Fibroblast of villous mesenchyme (primary cell): ENCODE results near the gene SUPV3L1. TPM values are rescaled to one million over a fixed set of nuclear protein-coding genes. Genes with fewer than 3 reads are reported as not detected.
"Not testable (repeated sequence)": the region's sequence is repeated elsewhere in the genome, so short reads cannot be mapped to it uniquely, and the experiment has no call there.

Experiments
- DNase-seq: peaks from one replicate; pipeline ENCODE4 v3.0.0-alpha.2; 2010; ENCODE audit warnings: low read depth
- H3K4me3 ChIP-seq: 2 replicates; pipeline ENCODE4 v1.5.1; 2011; ENCODE audit warnings: low read depth, mild to moderate bottlenecking, low read length
- total RNA-seq: library from RNA; depleted of rRNA; stranded (reverse); fragments of >200 nt; gene quantifications from 2 replicates; pipeline ENCODE4 v1.2.3, GENCODE V29; 2012
- TF ChIP-seq, protein P1 (sequence below): IDR thresholded peaks from 2 replicates; pipeline ENCODE4 v1.5.1; 2012; ENCODE audit warnings: low read depth, mild to moderate bottlenecking, low read length; ENCODE audit not compliant: insufficient read depth

The SUPV3L1 gene
- 22.5 and 28.5 TPM in 2 replicates for total RNA-seq

DNA sequence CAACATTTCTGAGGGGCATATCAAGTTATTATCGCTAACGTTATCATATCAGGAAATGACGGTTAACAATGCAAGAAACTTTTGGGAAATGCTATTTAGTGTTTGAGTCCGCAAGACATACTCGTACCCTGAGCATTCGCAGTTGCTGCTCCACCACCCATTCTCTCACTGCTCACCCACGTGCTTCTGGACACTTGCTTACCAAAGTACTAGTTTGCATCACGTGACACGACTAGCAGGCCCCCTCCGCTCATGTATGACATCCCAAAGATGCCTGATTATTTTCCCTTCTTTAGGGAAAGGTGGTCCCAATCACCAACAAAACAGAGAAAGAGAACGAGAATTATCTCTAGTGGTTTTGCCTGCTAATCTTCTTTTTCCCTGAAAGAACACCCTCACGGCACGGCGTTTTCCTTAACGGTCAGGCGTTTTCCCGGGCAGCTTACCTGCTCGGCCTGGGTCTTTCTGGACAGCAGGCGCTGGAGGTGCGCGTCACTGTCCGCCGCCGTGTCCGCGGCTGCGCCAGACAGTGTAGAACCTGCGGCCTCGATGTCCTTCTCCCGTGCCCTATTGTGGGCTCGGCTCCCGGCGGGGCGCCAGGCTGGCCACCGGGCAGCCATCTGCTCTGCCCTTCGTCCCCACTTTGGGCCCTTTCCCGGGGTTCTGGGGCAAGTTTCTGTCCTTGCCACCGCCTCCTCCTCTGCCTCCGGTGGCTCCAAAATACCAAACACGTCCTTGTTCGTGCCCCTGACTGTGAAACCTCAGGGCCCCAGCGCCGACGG, at the start of gene SUPV3L1:
Gene SUPV3L1, plus strand, starts transcription at position 492 of the 782 bp plus-strand sequence. Its CDS starts 58 bp downstream, at position 550.
- DNase-seq, result peak; percentile 98
- TF ChIP-seq, protein P1, sequence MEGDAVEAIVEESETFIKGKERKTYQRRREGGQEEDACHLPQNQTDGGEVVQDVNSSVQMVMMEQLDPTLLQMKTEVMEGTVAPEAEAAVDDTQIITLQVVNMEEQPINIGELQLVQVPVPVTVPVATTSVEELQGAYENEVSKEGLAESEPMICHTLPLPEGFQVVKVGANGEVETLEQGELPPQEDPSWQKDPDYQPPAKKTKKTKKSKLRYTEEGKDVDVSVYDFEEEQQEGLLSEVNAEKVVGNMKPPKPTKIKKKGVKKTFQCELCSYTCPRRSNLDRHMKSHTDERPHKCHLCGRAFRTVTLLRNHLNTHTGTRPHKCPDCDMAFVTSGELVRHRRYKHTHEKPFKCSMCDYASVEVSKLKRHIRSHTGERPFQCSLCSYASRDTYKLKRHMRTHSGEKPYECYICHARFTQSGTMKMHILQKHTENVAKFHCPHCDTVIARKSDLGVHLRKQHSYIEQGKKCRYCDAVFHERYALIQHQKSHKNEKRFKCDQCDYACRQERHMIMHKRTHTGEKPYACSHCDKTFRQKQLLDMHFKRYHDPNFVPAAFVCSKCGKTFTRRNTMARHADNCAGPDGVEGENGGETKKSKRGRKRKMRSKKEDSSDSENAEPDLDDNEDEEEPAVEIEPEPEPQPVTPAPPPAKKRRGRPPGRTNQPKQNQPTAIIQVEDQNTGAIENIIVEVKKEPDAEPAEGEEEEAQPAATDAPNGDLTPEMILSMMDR, result no peak

GRCh38 chr10:69130251-69130650, 49.8 kb upstream of the SUPV3L1 start:
- TF ChIP-seq, protein P1, result no peak
- no peak overlapping the region for H3K4me3 ChIP-seq
- DNase-seq, result no peak

More for the DNA sequence above, at the start of gene SUPV3L1:
- peak within 1 kb of the TSS; percentile 94 for H3K4me3 ChIP-seq

- TF ChIP-seq, protein P1, result no peak
- DNase-seq, result no peak
- H3K4me3 ChIP-seq, result no peak overlapping the region
These were observed 40.1 kb upstream of the SUPV3L1 start for GRCh38 chr10:69139961-69140360.

- DNase-seq, result no peak
- TF ChIP-seq, protein P1, result no peak
- H3K4me3 ChIP-seq, result no peak overlapping the region
These were observed 38.7 kb upstream of the SUPV3L1 start for GRCh38 chr10:69141304-69141703.

DNA sequence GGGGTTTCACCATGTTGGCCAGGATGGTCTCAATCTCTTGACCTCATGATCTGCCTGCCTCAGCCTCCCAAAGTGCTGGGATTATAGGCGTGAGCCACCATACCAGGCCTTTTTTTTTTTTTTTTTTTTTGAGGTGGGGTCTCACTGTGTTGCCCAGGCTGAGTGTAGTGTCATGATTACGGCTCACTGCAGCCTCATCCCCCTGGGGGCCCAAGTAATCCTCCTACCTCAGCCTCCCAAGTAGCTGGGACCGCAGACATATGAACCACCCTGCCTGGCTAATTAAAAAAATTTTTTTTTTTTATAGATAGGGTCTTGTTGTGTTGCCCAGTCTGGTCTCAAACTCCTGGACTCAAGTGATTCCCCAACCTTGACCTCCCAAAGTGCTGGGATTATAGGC, 38.0 kb upstream of the SUPV3L1 start:
- not testable (repeated sequence) for H3K4me3 ChIP-seq, DNase-seq

DNA sequence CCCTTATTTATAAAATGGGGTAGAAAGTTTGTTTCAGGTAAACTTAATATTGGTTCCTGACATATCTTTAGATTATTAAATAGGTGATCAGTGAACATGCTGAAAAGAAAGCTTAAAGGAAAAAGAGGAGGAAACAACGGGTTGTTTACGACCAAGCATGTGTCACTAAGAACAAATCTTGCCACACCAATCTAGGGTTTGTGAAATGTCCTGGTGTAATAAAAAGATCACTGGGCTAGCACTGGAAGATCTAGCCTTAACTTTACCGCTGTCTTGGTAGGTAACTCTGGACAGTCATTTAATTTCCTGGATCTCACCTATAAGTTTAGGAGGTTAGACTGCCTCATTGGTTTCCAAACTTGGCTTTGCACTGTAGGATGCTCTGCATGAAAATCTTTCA, 37.1 kb upstream of the SUPV3L1 start:
- TF ChIP-seq, protein P1, result no peak
- peak; percentile 52 for DNase-seq
- no peak overlapping the region for H3K4me3 ChIP-seq

- TF ChIP-seq, protein P1, result no peak
- no peak for DNase-seq
- H3K4me3 ChIP-seq, result no peak overlapping the region
These were observed 34.7 kb upstream of the SUPV3L1 start for GRCh38 chr10:69145329-69145728.
